Measurements from ENCODE around the gene ELK4. TPM values are rescaled to one million over a fixed set of nuclear protein-coding genes. Genes with fewer than 3 reads are reported as not detected.
A peak's percentile ranks its signal among the peaks of the same experiment; 100 is the strongest.

ELK4 gene
- total RNA-seq, 1 experiment from 2014 or later, result 122 TPM

DNA sequence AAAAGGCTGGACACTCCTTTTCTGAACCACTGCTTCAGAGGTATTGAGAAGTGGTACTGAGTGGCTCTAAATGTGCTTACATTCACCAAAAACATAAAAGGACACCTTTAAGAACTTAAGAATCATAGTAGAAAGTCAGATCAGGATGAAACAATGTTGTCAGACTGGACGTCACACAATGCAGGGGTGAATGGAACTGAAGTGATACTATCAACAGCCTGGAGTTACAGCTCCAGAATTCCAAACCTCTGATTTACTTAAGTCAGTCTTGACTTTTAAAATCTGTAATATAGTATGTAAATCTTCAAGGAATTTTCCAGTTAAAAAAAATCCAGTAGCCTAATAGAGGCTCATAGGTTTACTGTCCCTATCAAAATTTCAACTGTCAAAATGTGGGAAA is 19.3 kb downstream of the ELK4 start:
- Mint-ChIP-seq H3K27ac (ENCODE audit: unreplicated experiment) (peak overlapping the region; percentile 97), H3K4me3 (ENCODE audit: low read depth, unreplicated experiment) (no peak overlapping the region), H3K9me3 (ENCODE audit: low read depth, unreplicated experiment) (no peaks in the 10 kb centered on the region), H3K27me3 (ENCODE audit: unreplicated experiment) (no peaks in the 10 kb centered on the region), H3K4me1 (ENCODE audit: low read depth, unreplicated experiment) (peaks cover 77% of the 10 kb centered on the region), H3K36me3 (ENCODE audit: insufficient read depth, unreplicated experiment) (peaks cover 72% of the 10 kb centered on the region)
- CTCF ChIA-PET, result interaction anchor here (0.6 to 2.7 kb wide), 2 partner anchors 8 to 11 kb away, joined by 3 to 7 read pairs; no protein-coding TSS in a partner anchor
- no peak for DNase-seq
- no peak for TF ChIP-seq CTCF (IDR thresholded peaks at IDR 0.05; ENCODE audit: unreplicated experiment)
- intact Hi-C loops (cut with micrococcal nuclease; ENCODE audit: unreplicated experiment), result no loop called here
- no TSS peak for BruUV-seq (replicated peaks)

DNA sequence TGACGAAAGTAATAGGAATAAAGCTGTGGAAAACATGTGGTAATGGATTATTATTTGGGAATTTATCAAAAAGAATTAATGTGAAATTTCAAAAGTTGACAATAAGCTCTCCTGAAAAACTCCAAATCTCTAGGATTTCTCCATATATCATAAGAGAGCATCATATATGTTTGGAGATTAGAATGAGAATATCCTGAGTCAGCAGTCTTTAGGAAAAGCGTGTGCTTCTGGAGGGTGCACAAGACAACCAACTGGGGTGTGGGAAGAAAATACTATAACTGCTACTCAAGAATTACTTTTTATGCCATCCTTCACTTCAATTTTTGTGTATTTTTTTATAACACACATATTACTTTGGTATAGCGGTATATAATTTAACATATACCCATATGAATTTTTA is 19.7 kb downstream of the ELK4 start:
- Mint-ChIP-seq H3K27me3 (ENCODE audit: unreplicated experiment) (no peaks in the 10 kb centered on the region), H3K27ac (ENCODE audit: unreplicated experiment) (peak overlapping the region; percentile 97), H3K9me3 (ENCODE audit: low read depth, unreplicated experiment) (no peaks in the 10 kb centered on the region), H3K4me1 (ENCODE audit: low read depth, unreplicated experiment) (peaks cover 77% of the 10 kb centered on the region), H3K36me3 (ENCODE audit: insufficient read depth, unreplicated experiment) (peaks cover 75% of the 10 kb centered on the region), H3K4me3 (ENCODE audit: low read depth, unreplicated experiment) (no peak overlapping the region)
- CTCF ChIA-PET, result interaction anchor here (1.6 to 2.7 kb wide), 2 partner anchors 11 to 20 kb away, joined by 4 to 7 read pairs; no protein-coding TSS in a partner anchor
- intact Hi-C loops (cut with micrococcal nuclease; ENCODE audit: unreplicated experiment), result no loop called here
- no peak for TF ChIP-seq CTCF (IDR thresholded peaks at IDR 0.05; ENCODE audit: unreplicated experiment)
- no peak for DNase-seq
- BruUV-seq (replicated peaks), result no TSS peak

DNA sequence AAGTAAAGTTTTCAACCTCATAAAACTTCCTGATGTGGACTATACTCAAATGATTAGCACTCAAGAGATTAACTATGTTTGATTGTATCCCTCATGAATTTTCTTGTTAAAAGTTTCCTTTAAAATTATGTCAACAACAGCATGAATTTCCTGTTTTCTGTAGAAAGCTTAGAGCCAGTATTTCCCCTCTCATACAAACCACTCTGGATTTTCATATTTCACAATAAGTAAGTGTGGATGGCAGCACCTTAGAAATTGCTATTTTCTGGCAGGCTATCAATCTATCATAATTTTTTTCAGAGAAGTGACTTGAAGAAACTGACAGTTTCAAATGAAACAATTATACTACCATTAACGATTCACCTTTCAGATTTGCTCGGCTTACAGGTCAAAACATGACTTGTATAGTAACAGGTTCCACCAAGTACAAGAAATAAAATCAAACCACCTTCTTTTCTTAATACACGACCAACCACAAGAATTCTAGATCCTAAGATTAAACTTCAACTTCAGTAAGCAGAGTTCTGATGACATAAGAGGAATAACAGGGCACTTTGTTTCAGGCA is 20.8 kb downstream of the ELK4 start:
- H3K9me3 Mint-ChIP-seq (ENCODE audit: low read depth, unreplicated experiment), result no peaks in the 10 kb centered on the region
- peak overlapping the region; percentile 41 for H3K4me3 Mint-ChIP-seq (ENCODE audit: low read depth, unreplicated experiment)
- peaks cover 70% of the 10 kb centered on the region for H3K36me3 Mint-ChIP-seq (ENCODE audit: insufficient read depth, unreplicated experiment)
- no peak for DNase-seq
- H3K4me1 Mint-ChIP-seq (ENCODE audit: low read depth, unreplicated experiment), result peaks cover 66% of the 10 kb centered on the region
- CTCF ChIA-PET, result interaction anchor here (1.3 to 1.6 kb wide), 2 partner anchors 19 to 21 kb away, joined by 4 to 5 read pairs; no protein-coding TSS in a partner anchor
- intact Hi-C loops (cut with micrococcal nuclease; ENCODE audit: unreplicated experiment), result no loop called here
- no peak for TF ChIP-seq CTCF (IDR thresholded peaks at IDR 0.05; ENCODE audit: unreplicated experiment)
- no TSS peak for BruUV-seq (replicated peaks)
- H3K27me3 Mint-ChIP-seq (ENCODE audit: unreplicated experiment), result no peaks in the 10 kb centered on the region
- peak overlapping the region; percentile 97 for H3K27ac Mint-ChIP-seq (ENCODE audit: unreplicated experiment)

- H3K27ac Mint-ChIP-seq (ENCODE audit: unreplicated experiment), result peak overlapping the region; percentile 97
- no TSS peak for BruUV-seq (replicated peaks)
- no peak for TF ChIP-seq CTCF (IDR thresholded peaks at IDR 0.05; ENCODE audit: unreplicated experiment)
- CTCF ChIA-PET, result no interaction called here
- no peak for DNase-seq
- no peaks in the 10 kb centered on the region for H3K9me3 Mint-ChIP-seq (ENCODE audit: low read depth, unreplicated experiment)
- H3K4me1 Mint-ChIP-seq (ENCODE audit: low read depth, unreplicated experiment), result peaks cover 56% of the 10 kb centered on the region
- no peak overlapping the region for H3K4me3 Mint-ChIP-seq (ENCODE audit: low read depth, unreplicated experiment)
- peaks cover 67% of the 10 kb centered on the region for H3K36me3 Mint-ChIP-seq (ENCODE audit: insufficient read depth, unreplicated experiment)
- intact Hi-C loops (cut with micrococcal nuclease; ENCODE audit: unreplicated experiment), result no loop called here
- no peaks in the 10 kb centered on the region for H3K27me3 Mint-ChIP-seq (ENCODE audit: unreplicated experiment)
These were observed 21.8 kb downstream of the ELK4 start for GRCh38 chr1:205610036-205610435.
